Measurements from ENCODE around the gene AGFG2.
A peak's percentile ranks its signal among the peaks of the same experiment; 100 is the strongest.

Gene AGFG2

GRCh38 chr7:100589341-100589947 lies 50.4 kb downstream of the AGFG2 start:
- Histone ChIP-seq H2BK15ac (ENCODE audit: low read depth, poor library complexity, severe bottlenecking) (peak overlapping the region; percentile 64), H3K4ac (ENCODE audit: low read depth in 1 of 2, low read length in 2 of 2) (peak overlapping the region in 1 of 2 experiments; percentile 72), H3K4me1 (ENCODE audit: control insufficient read depth, insufficient read depth, low read depth, low read length) (peaks cover 5% of the 10 kb centered on the region), H2AFZ (ENCODE audit: low read depth, low read length) (peak overlapping the region; percentile 20), H2BK120ac (ENCODE audit: low read depth, low read length) (no peak overlapping the region), H4K8ac (ENCODE audit: low read length) (no peak overlapping the region), H3K36me3 (ENCODE audit: control insufficient read depth in 1 of 2, insufficient read depth in 2 of 2, low read depth in 1 of 2, low read length in 2 of 2) (no peaks in the 10 kb centered on the region), H3K18ac (ENCODE audit: low read depth in 1 of 2, low read length in 2 of 2) (peak overlapping the region; percentile 26 to 73), H3K27ac (ENCODE audit: low read length, poor library complexity, severe bottlenecking) (no peak overlapping the region), H3K23ac (ENCODE audit: low read length in 2 of 2) (no peak overlapping the region), H2BK5ac (ENCODE audit: low read depth, low read length, poor library complexity, severe bottlenecking) (no peak overlapping the region), H3K14ac (ENCODE audit: low read length in 2 of 2) (peak overlapping the region in 1 of 2 experiments; percentile 81), H2AK5ac (ENCODE audit: low read length, severe bottlenecking) (no peak overlapping the region), H2BK12ac (ENCODE audit: low read length in 2 of 2) (peak overlapping the region in 1 of 2 experiments; percentile 81), H3K9me3 (ENCODE audit: control insufficient read depth, low read length) (no peaks in the 10 kb centered on the region), H3K4me3 (ENCODE audit: insufficient read depth in 1 of 2, low read depth in 1 of 2, low read length in 2 of 2) (no peak overlapping the region), H3K9ac (ENCODE audit: low read length) (peak overlapping the region; percentile 22), H3K79me1 (replicated peaks; ENCODE audit: low read length, poor library complexity, severe bottlenecking) (no peaks in the 10 kb centered on the region), H4K91ac (ENCODE audit: low read length) (peak overlapping the region; percentile 55), H3K4me2 (ENCODE audit: low read length, poor library complexity, severe bottlenecking) (no peak overlapping the region), H3K27me3 (ENCODE audit: control insufficient read depth in 1 of 2, insufficient read depth in 1 of 2, low read length in 2 of 2) (peaks cover 0 to 16% of the 10 kb centered on the region in 2 experiments)
- no peak for DNase-seq
- WGBS: 20% methylated on average over 7 of the region's 7 CpGs

- WGBS: 56% methylated on average over 19 of the region's 20 CpGs
- no peak overlapping the region for H2AK5ac ChIP-seq (ENCODE audit: low read length, severe bottlenecking)
- no peak overlapping the region for H3K14ac ChIP-seq (ENCODE audit: low read length in 2 of 2)
These were observed 51.2 kb downstream of the AGFG2 start for GRCh38 chr7:100590077-100590737.

GRCh38 chr7:100591596-100591995 lies 52.6 kb downstream of the AGFG2 start:
- Histone ChIP-seq H3K18ac (ENCODE audit: low read depth in 1 of 2, low read length in 2 of 2) (no peak overlapping the region), H3K4ac (ENCODE audit: low read depth in 1 of 2, low read length in 2 of 2) (no peak overlapping the region), H2BK12ac (ENCODE audit: low read length in 2 of 2) (peak overlapping the region in 1 of 2 experiments; percentile 6), H3K79me1 (replicated peaks; ENCODE audit: low read length, poor library complexity, severe bottlenecking) (no peaks in the 10 kb centered on the region), H3K14ac (ENCODE audit: low read length in 2 of 2) (no peak overlapping the region), H3K4me1 (ENCODE audit: control insufficient read depth, insufficient read depth, low read depth, low read length) (no peaks in the 10 kb centered on the region), H3K36me3 (ENCODE audit: control insufficient read depth in 1 of 2, insufficient read depth in 2 of 2, low read depth in 1 of 2, low read length in 2 of 2) (no peaks in the 10 kb centered on the region), H3K9me3 (ENCODE audit: control insufficient read depth, low read length) (no peaks in the 10 kb centered on the region), H3K27ac (ENCODE audit: low read length, poor library complexity, severe bottlenecking) (no peak overlapping the region), H2AK5ac (ENCODE audit: low read length, severe bottlenecking) (no peak overlapping the region), H3K4me3 (ENCODE audit: insufficient read depth in 1 of 2, low read depth in 1 of 2, low read length in 2 of 2) (no peak overlapping the region), H3K4me2 (ENCODE audit: low read length, poor library complexity, severe bottlenecking) (no peak overlapping the region), H2BK120ac (ENCODE audit: low read depth, low read length) (no peak overlapping the region), H4K91ac (ENCODE audit: low read length) (no peak overlapping the region), H3K27me3 (ENCODE audit: control insufficient read depth in 1 of 2, insufficient read depth in 1 of 2, low read length in 2 of 2) (peaks cover 0 to 16% of the 10 kb centered on the region in 2 experiments), H2AFZ (ENCODE audit: low read depth, low read length) (no peak overlapping the region), H3K23ac (ENCODE audit: low read length in 2 of 2) (peak overlapping the region in 1 of 2 experiments; percentile 64), H2BK5ac (ENCODE audit: low read depth, low read length, poor library complexity, severe bottlenecking) (no peak overlapping the region), H2BK15ac (ENCODE audit: low read depth, poor library complexity, severe bottlenecking) (no peak overlapping the region), H3K9ac (ENCODE audit: low read length) (no peak overlapping the region), H4K8ac (ENCODE audit: low read length) (no peak overlapping the region)
- 93% methylated on average over 17 of the region's 17 CpGs for WGBS
- DNase-seq: no peak

More at GRCh38 chr7:100590077-100590737, 51.2 kb downstream of the AGFG2 start:
- Histone ChIP-seq H3K4ac (ENCODE audit: low read depth in 1 of 2, low read length in 2 of 2) (peak overlapping the region in 1 of 2 experiments; percentile 62), H3K9me3 (ENCODE audit: control insufficient read depth, low read length) (no peaks in the 10 kb centered on the region), H3K4me1 (ENCODE audit: control insufficient read depth, insufficient read depth, low read depth, low read length) (no peaks in the 10 kb centered on the region), H3K9ac (ENCODE audit: low read length) (no peak overlapping the region), H4K91ac (ENCODE audit: low read length) (peak overlapping the region; percentile 82), H3K23ac (ENCODE audit: low read length in 2 of 2) (no peak overlapping the region), H3K27ac (ENCODE audit: low read length, poor library complexity, severe bottlenecking) (no peak overlapping the region), H3K27me3 (ENCODE audit: control insufficient read depth in 1 of 2, insufficient read depth in 1 of 2, low read length in 2 of 2) (peaks cover 0 to 16% of the 10 kb centered on the region in 2 experiments), H2AFZ (ENCODE audit: low read depth, low read length) (no peak overlapping the region), H2BK120ac (ENCODE audit: low read depth, low read length) (peak overlapping the region; percentile 71), H4K8ac (ENCODE audit: low read length) (peak overlapping the region; percentile 87), H2BK12ac (ENCODE audit: low read length in 2 of 2) (peak overlapping the region in 1 of 2 experiments; percentile 92), H2BK15ac (ENCODE audit: low read depth, poor library complexity, severe bottlenecking) (no peak overlapping the region), H3K79me1 (replicated peaks; ENCODE audit: low read length, poor library complexity, severe bottlenecking) (no peaks in the 10 kb centered on the region), H2BK5ac (ENCODE audit: low read depth, low read length, poor library complexity, severe bottlenecking) (no peak overlapping the region), H3K4me2 (ENCODE audit: low read length, poor library complexity, severe bottlenecking) (no peak overlapping the region), H3K18ac (ENCODE audit: low read depth in 1 of 2, low read length in 2 of 2) (peak overlapping the region; percentile 0 to 85), H3K4me3 (ENCODE audit: insufficient read depth in 1 of 2, low read depth in 1 of 2, low read length in 2 of 2) (peak overlapping the region in 1 of 2 experiments; percentile 37), H3K36me3 (ENCODE audit: control insufficient read depth in 1 of 2, insufficient read depth in 2 of 2, low read depth in 1 of 2, low read length in 2 of 2) (no peaks in the 10 kb centered on the region)
- DNase-seq: no peak

DNA sequence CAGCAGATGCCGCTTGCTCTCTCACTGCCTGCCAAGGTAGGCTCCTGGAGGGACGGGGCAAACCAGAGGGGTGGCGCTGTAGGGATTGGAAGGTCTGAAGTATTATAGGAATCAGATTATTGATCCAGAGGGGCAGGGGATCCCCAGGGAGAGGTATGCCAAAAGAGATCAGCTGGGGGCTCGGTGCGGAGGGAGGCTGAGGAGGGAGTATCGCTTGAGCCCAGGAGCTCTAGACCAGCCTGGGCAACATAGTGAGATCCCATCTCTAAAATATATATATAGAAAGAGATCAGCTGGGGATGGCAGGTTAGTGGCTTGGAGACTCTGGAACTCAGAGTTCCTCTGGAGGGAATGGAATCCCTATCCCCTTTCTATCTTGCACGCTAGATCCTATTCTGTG lies 56.2 kb downstream of the AGFG2 start:
- Histone ChIP-seq H4K91ac (ENCODE audit: low read length) (no peak overlapping the region), H2AK5ac (ENCODE audit: low read length, severe bottlenecking) (no peak overlapping the region), H3K27ac (ENCODE audit: low read length, poor library complexity, severe bottlenecking) (no peak overlapping the region), H3K4me2 (ENCODE audit: low read length, poor library complexity, severe bottlenecking) (no peak overlapping the region), H3K18ac (ENCODE audit: low read depth in 1 of 2, low read length in 2 of 2) (no peak overlapping the region), H2BK5ac (ENCODE audit: low read depth, low read length, poor library complexity, severe bottlenecking) (no peak overlapping the region), H3K36me3 (ENCODE audit: control insufficient read depth in 1 of 2, insufficient read depth in 2 of 2, low read depth in 1 of 2, low read length in 2 of 2) (peaks cover 0 to 7% of the 10 kb centered on the region in 2 experiments), H3K4me3 (ENCODE audit: insufficient read depth in 1 of 2, low read depth in 1 of 2, low read length in 2 of 2) (no peak overlapping the region), H3K23ac (ENCODE audit: low read length in 2 of 2) (no peak overlapping the region), H2BK12ac (ENCODE audit: low read length in 2 of 2) (no peak overlapping the region), H3K4me1 (ENCODE audit: control insufficient read depth, insufficient read depth, low read depth, low read length) (peaks cover under 1% of the 10 kb centered on the region), H3K79me1 (replicated peaks; ENCODE audit: low read length, poor library complexity, severe bottlenecking) (no peaks in the 10 kb centered on the region), H3K9ac (ENCODE audit: low read length) (no peak overlapping the region), H3K27me3 (ENCODE audit: control insufficient read depth in 1 of 2, insufficient read depth in 1 of 2, low read length in 2 of 2) (peaks cover 0 to 7% of the 10 kb centered on the region in 2 experiments), H3K4ac (ENCODE audit: low read depth in 1 of 2, low read length in 2 of 2) (no peak overlapping the region), H2AFZ (ENCODE audit: low read depth, low read length) (no peak overlapping the region), H2BK15ac (ENCODE audit: low read depth, poor library complexity, severe bottlenecking) (no peak overlapping the region), H3K9me3 (ENCODE audit: control insufficient read depth, low read length) (no peaks in the 10 kb centered on the region), H4K8ac (ENCODE audit: low read length) (no peak overlapping the region), H3K14ac (ENCODE audit: low read length in 2 of 2) (no peak overlapping the region), H2BK120ac (ENCODE audit: low read depth, low read length) (no peak overlapping the region)
- WGBS: 97% methylated on average over 6 of the region's 7 CpGs
- DNase-seq: no peak
